ENCODE measurements around the gene TPK1. TPM values are rescaled to one million over a fixed set of nuclear protein-coding genes. Genes with fewer than 3 reads are reported as not detected.

The TPK1 gene
- total RNA-seq, 1 experiment from 2014 or later = 3.1 TPM

- no peak overlapping the region for H3K14ac ChIP-seq (ENCODE audit: insufficient read depth, low read length)
- no peak overlapping the region for H3T11ph ChIP-seq (ENCODE audit: low read length)
- no peak overlapping the region for H3K9ac ChIP-seq (ENCODE audit: extremely low read depth, insufficient read length, low read length)
- no peak overlapping the region for H4K91ac ChIP-seq (ENCODE audit: insufficient read length, low read depth, low read length)
- H2BK120ac ChIP-seq (ENCODE audit: low read depth, low read length, poor library complexity, severe bottlenecking) = no peak overlapping the region
- H3K4me2 ChIP-seq (ENCODE audit: insufficient read depth, insufficient read length, low read length) = no peak overlapping the region
- no peaks in the 10 kb centered on the region for H3K27me3 Mint-ChIP-seq (ENCODE audit: low read depth)
- TF ChIP-seq, protein P1, sequence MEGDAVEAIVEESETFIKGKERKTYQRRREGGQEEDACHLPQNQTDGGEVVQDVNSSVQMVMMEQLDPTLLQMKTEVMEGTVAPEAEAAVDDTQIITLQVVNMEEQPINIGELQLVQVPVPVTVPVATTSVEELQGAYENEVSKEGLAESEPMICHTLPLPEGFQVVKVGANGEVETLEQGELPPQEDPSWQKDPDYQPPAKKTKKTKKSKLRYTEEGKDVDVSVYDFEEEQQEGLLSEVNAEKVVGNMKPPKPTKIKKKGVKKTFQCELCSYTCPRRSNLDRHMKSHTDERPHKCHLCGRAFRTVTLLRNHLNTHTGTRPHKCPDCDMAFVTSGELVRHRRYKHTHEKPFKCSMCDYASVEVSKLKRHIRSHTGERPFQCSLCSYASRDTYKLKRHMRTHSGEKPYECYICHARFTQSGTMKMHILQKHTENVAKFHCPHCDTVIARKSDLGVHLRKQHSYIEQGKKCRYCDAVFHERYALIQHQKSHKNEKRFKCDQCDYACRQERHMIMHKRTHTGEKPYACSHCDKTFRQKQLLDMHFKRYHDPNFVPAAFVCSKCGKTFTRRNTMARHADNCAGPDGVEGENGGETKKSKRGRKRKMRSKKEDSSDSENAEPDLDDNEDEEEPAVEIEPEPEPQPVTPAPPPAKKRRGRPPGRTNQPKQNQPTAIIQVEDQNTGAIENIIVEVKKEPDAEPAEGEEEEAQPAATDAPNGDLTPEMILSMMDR (conservative IDR thresholded peaks at IDR 0.05) = no peak
- no peak overlapping the region for H3K23ac ChIP-seq (ENCODE audit: insufficient read length, low read depth, low read length)
- peaks cover 8% of the 10 kb centered on the region for H3K9me3 ChIP-seq (ENCODE audit: control insufficient read depth, low read depth, low read length)
- no peak overlapping the region for H3K56ac ChIP-seq (ENCODE audit: insufficient read length, low read depth, low read length)
- no peak overlapping the region for H3K27ac Mint-ChIP-seq
- no peaks in the 10 kb centered on the region for H3K27me3 ChIP-seq (ENCODE audit: insufficient read depth, low read length)
- no peak overlapping the region for H4K5ac ChIP-seq (ENCODE audit: insufficient read length, low read depth, low read length)
- H3K36me3 Mint-ChIP-seq (ENCODE audit: insufficient read depth in 1 of 3, low read depth in 3 of 3) = peaks cover 6 to 7% (median 7%) of the 10 kb centered on the region in 3 experiments; a peak in 6 of 7 replicates
- no peak overlapping the region for H4K8ac ChIP-seq (replicated peaks; ENCODE audit: insufficient read length, low read depth, low read length)
- peaks cover 7 to 15% of the 10 kb centered on the region in 2 experiments for H3K9me3 Mint-ChIP-seq
- no peak overlapping the region for H2BK20ac ChIP-seq (ENCODE audit: low read depth, low read length, poor library complexity, severe bottlenecking)
- WGBS (ENCODE audit: extremely low coverage, insufficient read length, low lambda C conversion rate) = no CpG with 5 or more reads among the region's 3 CpGs
- DNase-seq = no peak
- no peak overlapping the region for H3K27ac ChIP-seq (ENCODE audit: insufficient read length, low read depth, low read length)
- H2BK5ac ChIP-seq (ENCODE audit: insufficient read length, low read length) = no peak overlapping the region
- no peaks in the 10 kb centered on the region for H3K79me2 ChIP-seq (ENCODE audit: insufficient read depth, low read length)
- no peak overlapping the region for H3K4ac ChIP-seq (ENCODE audit: low read depth, low read length)
- H3K79me1 ChIP-seq (ENCODE audit: insufficient read depth, low read depth, low read length, poor library complexity, severe bottlenecking) = no peaks in the 10 kb centered on the region
- no peaks in the 10 kb centered on the region for H3K4me1 Mint-ChIP-seq
- no peak overlapping the region for H2AFZ ChIP-seq (ENCODE audit: low read length)
- no peaks in the 10 kb centered on the region for H3K23me2 ChIP-seq (ENCODE audit: insufficient read length, low read depth, low read length, poor library complexity, severe bottlenecking)
- no peak overlapping the region for H2AK5ac ChIP-seq (ENCODE audit: insufficient read length, low read length)
- no peaks in the 10 kb centered on the region for H3K4me1 ChIP-seq (ENCODE audit: insufficient read depth, low read length)
- H3K4me3 Mint-ChIP-seq = no peak overlapping the region
- no peaks in the 10 kb centered on the region for H4K20me1 ChIP-seq (ENCODE audit: control insufficient read depth, insufficient read depth, insufficient read length)
- H3K18ac ChIP-seq (ENCODE audit: insufficient read length, low read depth, low read length) = no peak overlapping the region
- H2BK15ac ChIP-seq (ENCODE audit: low read depth, low read length) = no peak overlapping the region
- no peak overlapping the region for H2BK12ac ChIP-seq (ENCODE audit: insufficient read length, low read depth, low read length)
Measured at GRCh38 chr7:144730224-144730623, 105.6 kb downstream of the TPK1 start.

Data from H9 (cell line).